NCI-H82 treated with DMSO at 0.1 percent for 48 hours (cell line): ENCODE results near the gene KCNMB2.
"Not testable (repeated sequence)": the region's sequence is repeated elsewhere in the genome, so short reads cannot be mapped to it uniquely, and the experiment has no call there.

Experiments
- DNase-seq: peaks from one replicate; lab custom pipeline; 2025; ENCODE audit not compliant: unreplicated experiment; lab: John Stamatoyannopoulos, UW

Gene KCNMB2

DNA sequence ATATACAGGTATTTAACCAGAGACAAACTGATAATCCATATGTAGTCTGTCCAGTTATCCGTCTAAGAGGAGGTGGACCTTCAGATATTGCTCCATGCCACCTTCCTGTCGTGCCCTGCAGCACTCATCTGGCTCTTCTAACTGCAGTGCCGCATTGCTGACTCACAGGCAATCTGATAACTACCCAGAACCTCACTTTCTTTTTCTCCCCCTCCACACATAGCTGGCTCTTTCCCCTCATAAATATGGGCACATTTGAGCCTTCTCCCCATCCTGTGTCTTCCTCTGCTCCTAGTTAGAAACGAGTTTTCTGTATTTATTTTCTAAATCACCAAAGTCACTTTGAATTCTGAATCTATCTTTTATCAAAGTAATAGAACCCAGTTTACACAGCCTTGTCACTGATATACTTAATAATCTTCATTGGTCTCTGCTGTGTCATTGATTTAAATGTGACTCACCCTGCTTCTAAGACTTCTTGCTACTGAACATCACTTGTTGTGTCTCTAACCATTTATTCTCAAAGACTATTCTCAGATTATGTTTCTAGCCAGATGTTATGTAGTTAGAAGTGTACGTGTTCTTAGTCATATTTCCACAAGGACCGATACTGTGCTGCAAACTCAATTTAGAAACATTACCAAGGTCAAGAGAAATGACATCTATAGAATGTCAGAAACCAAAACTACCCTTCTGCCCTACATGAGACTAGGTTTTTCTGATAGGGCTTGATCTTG lies 17.4 kb upstream of the KCNMB2 start:
- DNase-seq: no peak

DNA sequence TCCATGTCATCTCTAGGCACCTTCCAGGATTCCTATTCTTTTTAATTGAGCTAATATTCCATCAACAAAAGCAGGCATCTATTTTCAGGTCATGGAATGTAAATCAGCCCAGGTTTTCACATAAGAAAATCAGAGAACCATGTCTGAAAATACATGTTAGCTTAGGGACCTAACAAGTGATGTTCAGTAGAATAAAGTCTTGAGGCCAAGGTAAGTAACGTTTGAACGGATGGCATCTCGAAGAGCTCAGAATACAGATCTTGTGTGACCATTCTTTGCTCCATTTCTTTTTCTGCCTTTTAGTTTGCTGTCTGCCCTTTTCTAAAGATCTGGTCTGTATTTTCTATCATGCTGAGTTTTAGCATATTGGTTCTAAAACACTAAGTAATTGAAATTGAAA lies 16.5 kb upstream of the KCNMB2 start:
- no peak for DNase-seq

DNA sequence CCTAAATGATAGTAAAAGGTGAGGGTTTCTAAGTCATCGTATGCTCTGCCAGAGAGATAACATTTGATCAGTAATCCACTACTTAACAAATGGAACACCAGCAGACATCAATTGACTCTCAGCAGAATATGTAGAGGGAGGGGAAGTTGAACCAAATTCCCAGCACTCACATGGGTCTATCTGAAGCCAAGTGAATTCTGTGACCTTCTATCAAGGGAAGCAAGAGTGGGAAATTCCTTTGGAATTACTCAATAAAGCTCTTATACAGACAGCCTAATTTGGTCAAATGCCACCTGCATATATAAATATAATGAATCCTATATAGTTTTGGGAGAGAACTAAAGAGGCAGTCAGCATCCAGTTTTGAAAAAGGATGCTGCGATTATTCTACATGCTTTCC lies 15.8 kb upstream of the KCNMB2 start:
- DNase-seq: no peak

DNA sequence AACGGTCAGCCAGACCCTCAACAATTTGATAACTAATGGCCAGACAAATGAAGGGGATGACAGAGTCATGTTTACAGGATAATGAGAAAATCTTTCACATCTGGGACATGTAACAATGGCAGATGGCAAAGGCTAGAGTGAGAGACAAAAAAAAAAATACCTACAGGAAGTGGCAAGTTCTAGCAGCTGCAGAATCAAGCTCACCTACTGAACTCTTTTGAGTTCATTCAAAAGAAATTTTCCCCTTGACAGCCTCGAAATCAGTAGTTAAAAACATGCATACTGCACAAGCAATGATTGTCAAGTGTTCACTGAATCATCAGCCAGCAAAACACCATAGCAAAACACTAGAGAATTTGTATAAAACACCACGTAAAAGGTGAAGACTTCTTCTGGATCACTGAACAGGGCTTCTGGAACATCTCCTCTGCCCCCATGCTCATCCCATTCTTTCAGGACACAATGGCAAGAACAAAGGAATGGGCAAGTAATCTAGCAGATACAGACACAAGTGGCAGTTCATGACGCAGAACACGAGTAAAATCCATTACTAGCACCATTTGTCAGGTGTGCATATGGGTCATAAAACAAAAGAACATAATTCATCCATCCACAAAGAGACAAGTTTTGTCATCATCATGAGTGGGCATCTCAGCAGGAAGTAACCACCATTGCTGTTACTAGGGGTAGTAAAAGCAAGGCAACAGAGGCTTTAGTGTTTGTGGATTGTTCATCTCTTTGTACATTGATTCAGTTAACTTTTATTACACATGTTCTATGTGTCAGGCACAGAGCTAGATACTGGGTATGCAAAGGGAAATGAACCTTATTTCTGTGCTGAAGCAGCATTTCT lies 13.8 kb upstream of the KCNMB2 start:
- no peak for DNase-seq

DNA sequence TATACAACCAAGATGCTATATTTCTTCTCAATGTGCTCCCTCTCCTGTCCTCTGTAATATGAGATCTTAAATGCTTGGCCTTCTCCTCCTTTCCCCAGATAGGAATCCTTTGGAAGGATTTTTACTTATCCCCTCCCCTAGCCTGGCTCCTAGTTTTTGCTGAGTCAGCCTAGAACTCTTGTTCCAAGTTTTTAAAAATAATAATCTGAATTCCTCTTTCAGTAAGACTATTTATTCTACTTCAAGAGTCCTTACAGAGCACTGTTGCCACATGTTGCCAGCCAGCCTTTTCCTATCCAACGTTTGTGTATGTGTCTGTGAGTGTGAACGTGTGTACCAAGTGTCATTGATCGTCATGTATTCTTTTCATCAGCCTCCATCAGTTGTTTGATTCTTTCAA lies 11.0 kb upstream of the KCNMB2 start:
- DNase-seq: no peak

DNA sequence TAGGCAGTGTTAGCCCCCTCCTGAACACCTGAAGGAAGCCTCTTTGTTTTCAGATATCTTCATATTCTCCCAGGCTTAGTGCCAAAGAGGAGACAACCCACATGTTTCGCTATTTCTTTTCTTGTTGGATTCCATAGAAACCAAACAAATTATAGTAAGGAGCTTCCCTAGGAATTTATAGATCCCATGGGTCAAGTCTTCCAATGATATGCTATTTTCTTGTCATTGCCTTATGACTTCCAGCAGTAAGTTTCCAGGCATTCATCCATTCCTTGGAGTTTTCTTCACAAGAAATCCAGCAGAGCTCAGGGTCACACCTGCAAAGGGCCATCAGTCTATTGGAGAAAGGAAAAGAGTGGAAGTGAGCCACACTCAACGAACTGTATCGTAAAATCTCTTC lies 9.9 kb upstream of the KCNMB2 start:
- no peak for DNase-seq

- no peak for DNase-seq
Observed at GRCh38 chr3:178527981-178528380, 8.3 kb upstream of the KCNMB2 start.

GRCh38 chr3:178529606-178530225 lies 6.5 kb upstream of the KCNMB2 start:
- no peak for DNase-seq

DNA sequence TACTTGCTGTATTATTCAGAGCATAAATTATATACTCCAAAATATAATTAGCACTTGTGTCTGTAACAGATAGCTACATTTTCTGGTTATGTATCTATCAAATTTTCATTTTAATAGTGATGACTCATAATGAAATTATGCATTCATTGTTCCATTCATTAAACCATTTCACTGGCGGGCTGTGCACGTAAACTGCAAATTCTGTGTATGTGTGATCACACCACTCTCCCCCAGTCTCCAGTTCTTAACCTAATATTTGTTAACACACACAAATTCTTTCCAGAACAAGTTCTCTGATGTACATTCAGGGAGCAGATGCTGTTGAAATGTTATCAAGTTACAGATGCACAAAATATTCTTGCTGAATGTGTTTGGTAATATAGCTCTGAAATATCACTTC lies 3.8 kb upstream of the KCNMB2 start:
- no peak for DNase-seq

DNA sequence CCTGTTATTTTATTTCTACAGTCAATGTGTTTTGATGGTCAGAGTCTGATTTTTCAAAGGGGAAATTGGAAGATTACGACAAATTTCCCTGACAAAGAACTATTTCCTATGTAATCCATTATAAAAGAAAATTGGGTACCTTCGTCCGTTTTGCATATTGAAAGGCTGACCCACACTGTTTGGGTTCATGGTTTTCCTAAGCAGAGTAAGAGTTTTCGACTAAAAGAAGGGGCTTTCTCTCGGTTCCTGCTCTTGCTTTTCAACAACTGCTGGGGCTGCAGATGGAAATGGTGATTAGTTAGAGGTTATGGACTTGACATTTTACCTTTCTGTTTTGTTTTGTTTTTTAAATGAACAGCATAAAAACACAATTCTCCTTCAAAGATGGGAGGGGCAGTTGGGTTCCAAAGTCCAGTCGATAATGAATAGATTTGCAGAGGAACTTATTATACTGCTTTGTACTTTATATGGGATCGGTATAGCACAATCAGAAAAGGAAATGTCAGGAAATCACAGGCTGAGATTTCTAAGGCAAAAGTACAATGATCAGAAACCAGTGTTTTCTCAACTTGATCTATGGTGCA lies 978 bp downstream of the KCNMB2 start:
- no peak for DNase-seq

DNA sequence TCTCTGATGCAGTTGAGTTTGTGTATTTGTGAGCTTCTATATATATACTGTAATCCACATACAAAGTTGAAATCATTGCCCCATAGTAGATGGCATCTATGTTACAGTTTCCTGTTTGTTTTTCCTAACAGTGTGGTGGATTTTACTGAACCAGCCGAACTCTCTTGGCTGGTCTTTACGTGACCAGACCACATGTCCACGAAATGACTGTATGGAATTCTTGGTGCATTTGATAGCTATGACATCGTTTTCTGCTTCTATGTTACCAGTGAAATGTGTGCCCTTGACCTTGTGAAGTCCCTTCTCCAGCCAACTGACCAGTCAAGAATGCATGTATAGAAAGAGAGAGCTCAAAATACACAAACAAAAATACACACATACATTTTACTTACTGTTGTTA lies 1.8 kb downstream of the KCNMB2 start:
- DNase-seq: no peak

- DNase-seq: no peak
Observed at GRCh38 chr3:178540184-178540583, 3.9 kb downstream of the KCNMB2 start.

DNA sequence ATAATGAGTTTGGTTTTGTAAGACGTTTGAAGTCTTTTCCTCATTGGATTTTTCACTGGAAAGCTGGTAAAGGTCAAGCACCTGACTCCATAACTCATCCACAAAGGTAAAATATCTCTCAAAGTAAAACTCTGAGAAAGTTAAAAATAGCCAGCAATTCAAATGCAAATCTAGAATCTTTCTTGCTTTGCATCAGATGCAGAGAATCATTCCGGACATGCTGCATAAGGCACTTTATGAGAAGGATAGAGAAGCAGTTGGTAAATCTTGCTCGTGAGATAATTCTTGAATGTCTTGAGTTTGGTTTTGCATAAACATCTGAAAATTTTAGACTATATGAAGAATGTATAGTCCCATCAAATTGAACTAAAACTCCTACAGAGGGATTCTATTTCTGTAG lies 9.1 kb downstream of the KCNMB2 start:
- no peak for DNase-seq

DNA sequence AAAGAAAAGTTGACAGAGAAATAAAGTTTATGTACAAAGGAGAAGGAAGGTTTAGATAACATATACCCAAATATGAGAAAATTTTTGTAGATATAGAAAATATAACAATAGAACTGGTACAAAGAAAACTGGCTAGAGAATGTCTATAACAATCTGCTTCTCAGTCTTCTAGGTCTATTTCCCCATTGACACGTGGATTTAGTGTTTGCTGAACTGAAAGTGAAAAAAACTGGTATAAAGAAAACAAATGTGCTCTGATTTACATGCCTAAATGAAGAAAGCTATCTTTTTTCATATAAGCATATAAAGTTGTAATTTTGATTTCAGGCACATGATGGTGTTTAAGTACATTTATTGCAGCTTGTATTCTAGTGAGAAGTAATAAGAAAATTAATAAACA lies 9.8 kb downstream of the KCNMB2 start:
- DNase-seq: no peak

- DNase-seq: not testable (repeated sequence)
Observed at GRCh38 chr3:178549426-178549825, 13.2 kb downstream of the KCNMB2 start.

- no peak for DNase-seq
Observed at GRCh38 chr3:178551916-178552321, 15.7 kb downstream of the KCNMB2 start.

DNA sequence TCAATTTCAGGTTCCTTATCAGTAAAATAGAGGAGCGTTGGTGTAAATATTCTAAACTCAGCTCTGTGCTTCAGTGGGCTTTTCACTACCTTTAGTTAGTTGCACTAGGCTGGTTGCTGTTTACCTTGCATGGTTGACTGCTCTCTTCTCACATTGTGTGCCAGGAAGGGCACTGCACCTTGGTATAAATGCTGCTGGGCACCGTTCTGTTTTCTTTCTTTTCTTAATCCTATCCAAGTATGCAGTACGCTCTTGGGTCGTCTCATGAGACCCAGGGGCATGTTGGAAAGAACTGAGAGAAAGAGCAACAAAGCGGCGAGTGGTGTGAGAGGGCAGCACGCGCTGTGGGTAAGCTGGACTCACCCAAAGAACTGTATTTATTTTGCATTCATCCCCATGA lies 22.4 kb downstream of the KCNMB2 start:
- DNase-seq: no peak

DNA sequence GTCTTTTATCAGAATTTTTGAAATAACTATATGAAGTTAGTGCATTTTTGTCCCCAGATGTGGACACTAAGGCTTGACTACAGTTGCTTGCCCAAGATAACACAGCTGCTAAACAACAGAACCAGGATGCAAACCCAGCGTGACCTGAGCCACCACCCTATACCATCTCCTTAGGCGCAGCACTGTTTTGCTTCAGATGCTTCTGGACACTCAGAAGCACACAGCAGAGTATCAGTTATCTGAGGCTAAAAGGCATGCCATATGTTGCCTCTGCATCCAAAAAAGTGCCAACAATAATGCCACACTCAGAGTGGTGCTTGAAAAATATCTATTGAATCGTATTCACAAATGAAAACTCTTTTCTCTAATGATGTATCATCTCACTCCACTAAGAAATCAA lies 24.5 kb downstream of the KCNMB2 start:
- DNase-seq: no peak

DNA sequence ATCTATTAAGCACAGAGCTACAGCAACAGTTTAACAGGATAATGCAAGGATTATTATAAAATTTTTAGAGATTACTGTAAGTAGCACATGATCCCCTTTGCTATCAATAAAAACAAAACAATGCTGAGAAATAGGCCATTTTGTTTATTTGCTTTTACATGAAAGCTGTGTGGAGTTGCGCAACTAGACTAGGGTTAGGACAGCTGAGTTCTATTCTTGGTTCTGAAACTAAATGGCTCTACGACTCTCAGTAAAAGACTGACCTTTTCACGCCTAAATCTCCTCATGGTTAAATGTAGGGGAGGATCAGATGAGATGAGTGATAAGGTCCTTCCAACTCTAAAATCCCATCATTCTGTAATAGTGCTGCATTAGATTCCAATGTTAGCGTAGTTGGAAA lies 25.0 kb downstream of the KCNMB2 start:
- DNase-seq: no peak

DNA sequence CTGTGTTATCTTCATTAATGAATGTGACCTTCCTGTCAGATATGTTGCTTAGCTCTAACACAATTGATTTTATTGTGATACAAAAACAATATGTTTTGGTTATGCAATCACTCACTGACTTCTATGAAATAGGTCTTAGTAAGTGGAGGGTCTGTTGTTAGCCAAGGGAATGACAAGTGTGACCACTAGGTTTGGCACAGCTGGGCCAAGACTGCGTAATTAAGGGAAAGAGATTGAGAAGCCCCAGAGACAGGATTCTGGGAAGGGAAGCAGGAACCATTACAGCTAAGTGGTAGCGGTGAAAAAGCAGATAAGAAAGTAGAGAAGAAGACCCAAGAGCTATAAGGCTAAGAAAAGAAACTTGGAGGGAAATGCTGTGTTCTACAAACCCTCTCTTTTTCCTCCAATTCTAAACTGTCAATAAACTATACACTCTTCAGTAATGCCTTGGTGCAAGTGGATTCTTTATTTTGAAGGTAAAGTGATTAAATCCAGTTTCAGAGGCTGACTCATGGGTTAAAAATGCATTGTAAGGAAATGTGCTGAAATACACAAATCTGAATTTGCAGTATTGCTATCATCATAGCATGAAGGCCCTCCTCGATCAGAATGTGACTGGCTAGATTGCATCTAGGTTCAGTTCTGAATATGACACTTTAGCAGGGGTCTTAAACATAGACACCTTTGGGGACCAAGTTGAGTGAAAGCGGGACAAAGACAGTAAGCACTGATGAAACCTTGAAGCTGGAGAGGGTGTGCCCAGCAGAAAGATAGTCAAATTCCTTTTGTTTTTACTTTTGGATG lies 26.1 kb downstream of the KCNMB2 start:
- no peak for DNase-seq

DNA sequence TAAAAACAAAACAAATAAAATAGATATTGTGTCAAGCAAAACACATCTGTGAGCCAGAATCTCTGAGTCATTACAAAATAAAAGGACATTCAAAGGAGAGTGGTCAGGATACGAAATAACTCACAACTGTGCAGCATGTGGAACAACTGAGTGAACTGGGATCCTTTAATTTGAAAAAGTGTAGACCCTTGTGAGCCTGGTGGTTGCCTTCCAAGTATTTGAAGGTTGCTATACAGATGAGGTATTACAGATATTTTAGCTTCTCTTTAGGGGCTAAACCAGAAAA lies 26.7 kb downstream of the KCNMB2 start:
- no peak for DNase-seq
